ENCODE data around the gene ZNF732.

GRCh38 chr4:338759-339097, 33.5 kb upstream of the ZNF732 start:
- no peak for TF ChIP-seq CTCF (conservative IDR thresholded peaks at IDR 0.05 in 1 of 2, IDR thresholded peaks at IDR 0.05 in 1 of 2; ENCODE audit: extremely low read depth in 1 of 2, insufficient read depth in 1 of 2, low read depth in 1 of 2, low read length in 2 of 2)
- no peak for TF ChIP-seq EZH2 (IDR thresholded peaks at IDR 0.05; ENCODE audit: borderline replicate concordance, low read length)
